MCF 10A (cell line): ENCODE data around the gene HS1BP3. TPM values are rescaled to one million over a fixed set of nuclear protein-coding genes. Genes with fewer than 3 reads are reported as not detected.
A peak's percentile ranks its signal among the peaks of the same experiment; 100 is the strongest.

ENCODE experiments used
- BruUV-seq: library from RNA; stranded (reverse); fragments of 400-500 nt; replicated peaks from 2 replicates; lab custom pipeline; 2021; lab: Mats Ljungman, UMichigan
- CTCF ChIA-PET: fragments of 300-600 bp; sonication (Branson Sonifier 250); formaldehyde crosslinking; extraction: SDS; loops from one replicate; lab custom pipeline; 2021; ENCODE audit warnings: antibody characterized with exemption, inconsistent platforms; lab: Yijun Ruan, JAX
- POLR2A ChIA-PET: fragments of 300-600, 350-650 bp; sonication (Branson Sonifier 250); formaldehyde crosslinking; extraction: SDS; loops from one replicate; lab custom pipeline; 2020; ENCODE audit warnings: antibody characterized with exemption, inconsistent platforms; lab: Yijun Ruan, JAX
- DNase-seq: peaks from one replicate; pipeline ENCODE4 v3.0.0-alpha.2; 2018; ENCODE audit not compliant: unreplicated experiment
- H3K27ac Mint-ChIP-seq: one replicate; pipeline ENCODE4 v1.8.0; 2022; ENCODE audit warnings: mild to moderate bottlenecking, low read depth, mixed read lengths; ENCODE audit not compliant: unreplicated experiment
- H3K27me3 Mint-ChIP-seq: one replicate; pipeline ENCODE4 v1.8.0; 2022; ENCODE audit warnings: mixed read lengths; ENCODE audit not compliant: insufficient read depth, unreplicated experiment
- H3K36me3 Mint-ChIP-seq: one replicate; pipeline ENCODE4 v1.8.0; 2022; ENCODE audit warnings: mild to moderate bottlenecking, moderate library complexity, mixed read lengths; ENCODE audit not compliant: insufficient read depth, unreplicated experiment
- H3K4me1 Mint-ChIP-seq: one replicate; pipeline ENCODE4 v1.8.0; 2022; ENCODE audit warnings: mixed read lengths; ENCODE audit not compliant: insufficient read depth, unreplicated experiment
- H3K4me3 Mint-ChIP-seq: one replicate; pipeline ENCODE4 v1.8.0; 2022; ENCODE audit warnings: mild to moderate bottlenecking, moderate library complexity, mixed read lengths; ENCODE audit not compliant: unreplicated experiment
- H3K9me3 Mint-ChIP-seq: one replicate; pipeline ENCODE4 v1.8.0; 2022; ENCODE audit warnings: mixed read lengths; ENCODE audit not compliant: unreplicated experiment
- intact Hi-C: fragments of 100-400 bp; cut with micrococcal nuclease; formaldehyde crosslinking; loops from 2 replicates; pipeline ENCODE4 v1.14.1; 2022
- total RNA-seq: library from RNA; stranded (reverse); gene quantifications from 2 replicates; pipeline ENCODE4 v1.2.3, GENCODE V29; 2022
- TF ChIP-seq, protein P1 (sequence below): fragments of 200-600 bp; IDR thresholded peaks from one replicate; pipeline ENCODE4 v1.8.0; 2022; ENCODE audit warnings: antibody characterized with exemption, mild to moderate bottlenecking; ENCODE audit not compliant: unreplicated experiment

HS1BP3 gene
- total RNA-seq, 1 experiment from 2014 or later, result 10.0 TPM

DNA sequence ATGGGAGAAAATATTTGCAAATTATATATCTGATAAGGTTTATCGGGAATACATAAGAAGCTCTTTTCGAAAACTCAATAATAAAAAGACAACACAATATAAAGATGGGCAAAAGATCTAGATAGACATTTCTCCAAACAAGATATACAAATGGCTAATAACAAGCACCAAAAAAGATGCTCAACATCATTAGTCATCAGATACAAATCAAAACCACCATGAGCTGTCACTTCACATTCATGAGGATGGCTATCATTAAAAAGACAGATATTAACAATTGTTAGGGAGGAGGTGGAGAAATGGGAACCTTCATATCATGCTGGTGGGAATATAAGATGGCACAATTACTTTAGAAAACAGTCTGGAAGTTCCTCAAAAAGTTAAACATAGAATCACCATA, 48.1 kb downstream of the HS1BP3 start:
- ChIA-PET CTCF (interaction anchor here (0.7 to 3.1 kb wide), 9 partner anchors 12 to 190 kb away, joined by 3 to 9 read pairs (median 5); no protein-coding TSS in a partner anchor), POLR2A (interaction anchor here (0.5 to 1.2 kb wide), 4 partner anchors 15 to 156 kb away, joined by 3 to 4 read pairs (median 3); partner anchors contain the start of gene RHOB)
- Mint-ChIP-seq H3K4me3 (no peak overlapping the region), H3K9me3 (no peaks in the 10 kb centered on the region), H3K27ac (no peak overlapping the region), H3K36me3 (no peaks in the 10 kb centered on the region), H3K4me1 (peaks cover 14% of the 10 kb centered on the region), H3K27me3 (no peaks in the 10 kb centered on the region)
- TF ChIP-seq, protein P1, sequence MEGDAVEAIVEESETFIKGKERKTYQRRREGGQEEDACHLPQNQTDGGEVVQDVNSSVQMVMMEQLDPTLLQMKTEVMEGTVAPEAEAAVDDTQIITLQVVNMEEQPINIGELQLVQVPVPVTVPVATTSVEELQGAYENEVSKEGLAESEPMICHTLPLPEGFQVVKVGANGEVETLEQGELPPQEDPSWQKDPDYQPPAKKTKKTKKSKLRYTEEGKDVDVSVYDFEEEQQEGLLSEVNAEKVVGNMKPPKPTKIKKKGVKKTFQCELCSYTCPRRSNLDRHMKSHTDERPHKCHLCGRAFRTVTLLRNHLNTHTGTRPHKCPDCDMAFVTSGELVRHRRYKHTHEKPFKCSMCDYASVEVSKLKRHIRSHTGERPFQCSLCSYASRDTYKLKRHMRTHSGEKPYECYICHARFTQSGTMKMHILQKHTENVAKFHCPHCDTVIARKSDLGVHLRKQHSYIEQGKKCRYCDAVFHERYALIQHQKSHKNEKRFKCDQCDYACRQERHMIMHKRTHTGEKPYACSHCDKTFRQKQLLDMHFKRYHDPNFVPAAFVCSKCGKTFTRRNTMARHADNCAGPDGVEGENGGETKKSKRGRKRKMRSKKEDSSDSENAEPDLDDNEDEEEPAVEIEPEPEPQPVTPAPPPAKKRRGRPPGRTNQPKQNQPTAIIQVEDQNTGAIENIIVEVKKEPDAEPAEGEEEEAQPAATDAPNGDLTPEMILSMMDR, result no peak
- BruUV-seq, result no TSS peak
- DNase-seq, result no peak
- intact Hi-C loops, result no loop called here

DNA sequence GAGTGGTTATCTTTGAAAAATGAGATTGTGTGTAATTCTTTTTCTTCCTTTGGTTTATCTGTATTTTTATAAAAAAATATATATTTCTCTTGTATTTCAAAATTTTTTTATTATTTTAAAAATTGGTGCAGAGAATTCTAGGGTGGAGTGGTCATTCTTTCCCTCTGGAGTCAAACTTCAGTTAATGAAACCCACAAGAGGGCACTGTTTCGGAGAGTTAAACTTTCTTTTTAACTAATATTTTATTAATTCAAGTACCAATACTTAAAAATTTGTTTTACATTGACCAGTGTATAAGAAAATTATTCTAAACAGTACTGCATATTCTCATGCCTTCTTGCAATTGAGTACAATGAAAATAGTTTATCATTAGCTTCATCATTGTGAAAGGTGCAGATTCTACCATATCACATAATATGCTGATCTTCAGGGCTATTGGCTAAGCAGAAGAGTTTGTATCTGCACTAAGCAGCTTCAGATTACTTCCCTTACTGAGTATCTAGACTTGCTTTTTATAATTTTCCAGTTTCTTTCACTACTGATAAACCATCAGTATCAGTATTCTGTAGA, 50.1 kb downstream of the HS1BP3 start:
- CTCF ChIA-PET, result interaction anchor here (0.5 to 1.1 kb wide), 12 partner anchors 12 to 309 kb away, joined by 3 to 4 read pairs (median 3); no protein-coding TSS in a partner anchor
- no peak for DNase-seq
- intact Hi-C loops, result loop anchor here (2.0 kb wide), 1 partner anchor 34 kb away; no protein-coding TSS in a partner anchor
- peaks cover 24% of the 10 kb centered on the region for H3K4me1 Mint-ChIP-seq
- no peaks in the 10 kb centered on the region for H3K9me3 Mint-ChIP-seq
- H3K4me3 Mint-ChIP-seq, result no peak overlapping the region
- POLR2A ChIA-PET, result interaction anchor here (0.6 kb wide), 1 partner anchor 149 kb away, joined by 3 read pairs; no protein-coding TSS in a partner anchor
- BruUV-seq, result no TSS peak
- no peaks in the 10 kb centered on the region for H3K36me3 Mint-ChIP-seq
- H3K27ac Mint-ChIP-seq, result no peak overlapping the region
- H3K27me3 Mint-ChIP-seq, result no peaks in the 10 kb centered on the region
- TF ChIP-seq, protein P1, result peak; percentile 30

DNA sequence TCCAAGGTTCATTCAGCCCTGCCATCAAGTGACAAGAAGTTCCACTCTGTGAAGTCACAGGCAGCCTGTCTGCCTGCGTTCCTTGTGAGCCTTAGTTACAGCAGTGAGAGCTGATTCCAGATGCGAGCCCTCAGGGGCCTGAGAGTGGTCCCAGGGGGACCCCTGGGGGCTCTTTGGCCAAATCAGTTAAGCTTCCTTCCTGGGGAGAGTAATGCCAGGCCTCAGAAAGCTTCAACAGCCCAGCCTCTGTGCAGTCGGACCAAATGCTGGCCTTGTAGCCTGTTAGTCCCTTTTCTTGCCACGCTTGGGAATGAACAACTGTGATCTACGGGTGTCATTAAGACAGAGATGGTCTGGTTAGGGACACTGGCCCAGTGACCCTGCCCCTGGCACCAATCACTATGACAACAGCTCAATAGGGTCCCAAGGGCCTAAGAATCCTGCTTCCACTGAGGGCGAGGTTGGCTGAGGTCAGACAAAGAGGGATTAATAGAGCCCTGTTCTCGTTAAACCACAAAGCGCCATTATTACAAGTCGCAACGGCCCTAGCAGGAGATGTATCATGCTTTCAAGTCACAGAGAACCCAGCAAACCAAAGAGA, 50.9 kb downstream of the HS1BP3 start:
- Mint-ChIP-seq H3K4me1 (peaks cover 22% of the 10 kb centered on the region), H3K4me3 (no peak overlapping the region), H3K27ac (no peak overlapping the region), H3K36me3 (no peaks in the 10 kb centered on the region), H3K27me3 (no peaks in the 10 kb centered on the region), H3K9me3 (no peaks in the 10 kb centered on the region)
- CTCF ChIA-PET, result interaction anchor here (0.6 to 1.4 kb wide), 14 partner anchors 15 to 204 kb away, joined by 3 to 7 read pairs (median 4); no protein-coding TSS in a partner anchor
- DNase-seq, result no peak
- BruUV-seq, result no TSS peak
- TF ChIP-seq, protein P1, result no peak
- POLR2A ChIA-PET, result interaction anchor here (0.6 kb wide), 1 partner anchor 148 kb away, joined by 3 read pairs; no protein-coding TSS in a partner anchor
- intact Hi-C loops, result loop anchor here (2.0 kb wide), 1 partner anchor 35 kb away; no protein-coding TSS in a partner anchor

DNA sequence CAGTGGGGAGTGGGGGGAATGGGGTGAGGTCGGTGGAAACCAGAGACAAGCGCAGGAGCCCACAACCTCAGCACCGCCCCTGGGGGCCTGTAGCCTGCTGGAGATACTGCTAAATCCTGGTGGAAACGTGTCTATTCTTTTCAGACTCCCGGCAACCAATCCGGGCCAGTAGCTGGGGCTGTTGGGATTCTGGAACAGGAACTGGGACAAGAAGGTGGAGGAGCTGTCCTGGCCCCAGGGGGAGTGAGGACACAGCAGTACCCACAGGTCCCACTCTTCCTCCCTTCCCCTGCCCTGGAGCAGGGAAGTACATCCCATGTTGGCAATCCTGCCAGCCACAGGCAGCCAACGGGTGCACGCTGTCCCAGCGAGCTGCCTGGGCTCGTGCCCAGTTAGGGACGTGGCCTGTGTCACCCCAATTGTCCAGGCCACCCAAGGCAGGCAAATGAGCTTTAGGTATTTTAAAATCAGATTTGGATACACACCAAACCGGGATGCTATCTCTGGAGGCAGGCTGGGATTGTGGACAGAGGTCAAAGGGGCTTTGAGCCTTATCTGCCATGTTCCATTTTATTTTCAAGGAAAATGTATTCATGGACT, 51.8 kb downstream of the HS1BP3 start:
- Mint-ChIP-seq H3K36me3 (no peaks in the 10 kb centered on the region), H3K27me3 (no peaks in the 10 kb centered on the region), H3K9me3 (no peaks in the 10 kb centered on the region), H3K27ac (no peak overlapping the region), H3K4me3 (no peak overlapping the region), H3K4me1 (peaks cover 16% of the 10 kb centered on the region)
- no TSS peak for BruUV-seq
- ChIA-PET POLR2A (no interaction called here), CTCF (interaction anchor here (0.6 to 1.4 kb wide), 13 partner anchors 8 to 203 kb away, joined by 3 to 7 read pairs (median 4); no protein-coding TSS in a partner anchor)
- DNase-seq, result no peak
- intact Hi-C loops, result no loop called here
- TF ChIP-seq, protein P1, result no peak
